Measurements from ENCODE around the gene SRY. TPM values are rescaled to one million over a fixed set of nuclear protein-coding genes. Genes with fewer than 3 reads are reported as not detected.

Gene SRY
- total and polyA plus RNA-seq, 2 of the 4 experiments (the other 2 are of a cell fraction): not detected

Small RNA genes within 50 kb of the gene (microRNA-seq; reads per million reads assigned to microRNA genes)
- gene RNU6-1334P (ENCODE audit: insufficient read depth, insufficient read length): not detected
- gene TOMM22P2 (ENCODE audit: insufficient read depth, insufficient read length): not detected

Small RNA genes within 50 kb of the gene (small RNA-seq; reads per million reads assigned to genes)
- 0 reads per million in 5 experiments for gene RNU6-1334P
- gene TOMM22P2: 0 reads per million in 5 experiments

Other genes starting within 250 kb of the SRY start
- not detected in 2 replicates for gene RPS4Y1, start 53.9 kb upstream of the SRY start, total RNA-seq (2012; rRNA removed)
- gene RPS4Y1, start 53.9 kb upstream of the SRY start, polyA plus RNA-seq (2012; rRNA removed): not detected in 2 replicates
- gene ZFY, start 147.7 kb upstream of the SRY start, total RNA-seq (2012; rRNA removed): not detected in 2 replicates
- gene ZFY, start 147.7 kb upstream of the SRY start, polyA plus RNA-seq (2012; rRNA removed): not detected in 2 replicates